HCT116 (cell line): ENCODE results near the gene S100A10. TPM values are rescaled to one million over a fixed set of nuclear protein-coding genes. Genes with fewer than 3 reads are reported as not detected.

Experiments used
- ATAC-seq: fragments of 200-7000 bp; cut with Tn5 transposase; 2 replicates; pipeline ENCODE4 v1.9.1; 2020; ENCODE audit warnings: mild to moderate bottlenecking, moderate library complexity
- BruUV-seq: library from RNA; stranded (reverse); fragments of 400-500 nt; replicated peaks from 2 replicates; lab custom pipeline; 2021; lab: Mats Ljungman, UMichigan
- CTCF ChIA-PET: fragments of 300-600 bp; sonication (Branson Sonifier 250); formaldehyde crosslinking; loops from one replicate; lab custom pipeline; 2021; ENCODE audit warnings: antibody characterized with exemption; lab: Charles Lee
- POLR2A ChIA-PET: fragments of 300-600, 350-600 bp; sonication (Branson Sonifier 250); formaldehyde crosslinking; loops from one replicate; lab custom pipeline; 2021; ENCODE audit warnings: antibody characterized with exemption; lab: Charles Lee
- RAD21 ChIA-PET, 2 experiments: fragments of 300-600 bp; sonication (Branson Sonifier 250); formaldehyde crosslinking; loops; one replicate each; lab custom pipeline; 2023; ENCODE audit warnings: low total read pairs in 2 of 2; ENCODE audit not compliant: uncharacterized antibody in 2 of 2, unreplicated experiment in 2 of 2, low non-redundant PET in 1 of 2; lab: Charles Lee
- DNase-seq: peaks from one replicate; pipeline ENCODE4 v3.0.0-alpha.2; 2010; ENCODE audit warnings: low read depth, low spot score
- H2AFZ ChIP-seq: fragments of 200-600 bp; shearing (Covaris generic), sonication (generic); 2 replicates; pipeline ENCODE4 v1.6.1; 2017; ENCODE audit warnings: low read depth, mixed run types, mixed read lengths, antibody characterized with exemption, low read length; ENCODE audit not compliant: poor library complexity, severe bottlenecking
- H3K27ac ChIP-seq: 2 replicates; pipeline ENCODE4 v1.5.1; 2012; ENCODE audit warnings: low read depth, low read length
- H3K27me3 ChIP-seq: fragments of 200-600 bp; sonication (generic); 2 replicates; pipeline ENCODE4 v1.6.1; 2016; ENCODE audit warnings: mixed run types, low read length, mixed read lengths; ENCODE audit not compliant: insufficient read depth
- H3K36me3 ChIP-seq, 2 experiments: fragments of 200-500 bp in 1 of 2; fragments of 200-600 bp in 1 of 2; sonication (Bioruptor generic) in 1 of 2; sonication (generic) in 1 of 2; 2 replicates each; pipeline versions ENCODE4 v1.5.1 to v1.6.1; 2014 to 2016; ENCODE audit warnings: low read length in 2 of 2, inconsistent platforms in 1 of 2, mixed read lengths in 1 of 2, mixed run types in 1 of 2; ENCODE audit not compliant: insufficient read depth in 2 of 2, control insufficient read depth in 1 of 2
- H3K4me1 ChIP-seq, 2 experiments: fragments of 200-600 bp in 1 of 2; sonication (generic) in 1 of 2; 2 replicates each; pipeline versions ENCODE4 v1.5.1 to v1.6.1; 2012 to 2017; ENCODE audit warnings: low read length in 2 of 2, inconsistent platforms in 1 of 2, mild to moderate bottlenecking in 1 of 2, mixed read lengths in 1 of 2, mixed run types in 1 of 2, moderate library complexity in 1 of 2; ENCODE audit not compliant: insufficient read depth in 2 of 2, control insufficient read depth in 1 of 2
- H3K4me2 ChIP-seq: fragments of 200-600 bp; sonication (generic); 2 replicates; pipeline ENCODE4 v1.6.1; 2017; ENCODE audit warnings: mixed run types, low read length, mixed read lengths
- H3K4me3 ChIP-seq, 2 experiments: fragments of 200-600 bp in 1 of 2; sonication (generic) in 1 of 2; replicated peaks in 1 of 2; 2 replicates each; pipeline ENCODE4 v1.5.1; 2011 to 2016; ENCODE audit warnings: low read length in 2 of 2, control low read depth in 1 of 2, low read depth in 1 of 2, mild to moderate bottlenecking in 1 of 2, mixed read lengths in 1 of 2, mixed run types in 1 of 2
- H3K79me2 ChIP-seq: fragments of 200-600 bp; sonication (generic); 2 replicates; pipeline ENCODE4 v1.6.1; 2017; ENCODE audit warnings: mild to moderate bottlenecking, mixed run types, low read length, moderate library complexity, mixed read lengths; ENCODE audit not compliant: insufficient read depth
- H3K9ac ChIP-seq: fragments of 200-600 bp; sonication (generic); 2 replicates; pipeline ENCODE4 v1.6.1; 2016; ENCODE audit warnings: low read length, mixed read lengths
- H3K9me2 ChIP-seq: fragments of 200-600 bp; sonication (generic), shearing (Covaris generic); 2 replicates; pipeline ENCODE4 v1.6.1; 2017; ENCODE audit warnings: mixed run types, mild to moderate bottlenecking, moderate library complexity; ENCODE audit not compliant: insufficient read depth
- H3K9me3 ChIP-seq, 2 experiments: fragments of 200-500 bp in 1 of 2; fragments of 200-600 bp in 1 of 2; sonication (Bioruptor generic) in 1 of 2; sonication (generic) in 1 of 2; 2 replicates each; pipeline ENCODE4 v1.6.1; 2014 to 2017; ENCODE audit warnings: low read length in 2 of 2, mixed read lengths in 2 of 2, inconsistent platforms in 1 of 2, low read depth in 1 of 2, mild to moderate bottlenecking in 1 of 2, mixed run types in 1 of 2, moderate library complexity in 1 of 2; ENCODE audit not compliant: control insufficient read depth in 1 of 2, insufficient read depth in 1 of 2
- H4K20me1 ChIP-seq: fragments of 200-600 bp; sonication (generic), shearing (Covaris generic); 2 replicates; pipeline ENCODE4 v1.6.1; 2017; ENCODE audit warnings: mixed run types, mild to moderate bottlenecking, moderate library complexity; ENCODE audit not compliant: insufficient read depth
- CBX3 ChIP-seq: IDR thresholded peaks from 2 replicates; pipeline ENCODE4 v1.6.1; 2012; ENCODE audit warnings: low read depth
- CEBPB ChIP-seq: IDR thresholded peaks from 2 replicates; pipeline ENCODE4 v1.6.1; 2012; ENCODE audit warnings: low read depth
- ELF1 ChIP-seq: IDR thresholded peaks from 2 replicates; pipeline ENCODE4 v1.6.1; 2012; ENCODE audit warnings: low read depth, borderline replicate concordance
- EZH2 ChIP-seq: fragments of 200-600 bp; sonication (generic); IDR thresholded peaks from 2 replicates; pipeline ENCODE4 v1.6.1; 2017; ENCODE audit warnings: antibody characterized with exemption, mixed run types
- JUND ChIP-seq: IDR thresholded peaks from 2 replicates; pipeline ENCODE4 v1.6.1; 2012
- MAX ChIP-seq: IDR thresholded peaks from 2 replicates; pipeline ENCODE4 v1.6.1; 2012
- POLR2AphosphoS5 ChIP-seq: IDR thresholded peaks from 2 replicates; pipeline ENCODE4 v1.6.1; 2011; ENCODE audit warnings: mild to moderate bottlenecking, low read depth, low read length, moderate library complexity
- REST ChIP-seq: IDR thresholded peaks from 2 replicates; pipeline ENCODE4 v1.6.1; 2012; ENCODE audit warnings: low read depth
- SP1 ChIP-seq: IDR thresholded peaks from 2 replicates; pipeline ENCODE4 v1.6.1; 2012; ENCODE audit warnings: low read depth
- YY1 ChIP-seq: IDR thresholded peaks from 2 replicates; pipeline ENCODE4 v1.6.1; 2011; ENCODE audit warnings: low read length, low read depth, moderate library complexity, mild to moderate bottlenecking; ENCODE audit not compliant: insufficient replicate concordance; ENCODE audit errors: extremely low read depth
- intact Hi-C: fragments of 100-400 bp; cut with micrococcal nuclease; formaldehyde crosslinking; loops from 2 replicates; pipeline ENCODE4 v1.10.0; 2022
- total RNA-seq: library from RNA; stranded (reverse); gene quantifications from one replicate; pipeline ENCODE4 v1.2.1, GENCODE V29; 2021; ENCODE audit not compliant: unreplicated experiment

Gene S100A10
- total RNA-seq, 1 experiment from 2014 or later: 340 TPM

- TF ChIP-seq CBX3 (0 out of 2 replicates have a peak, but pooled peaks have one; percentile 37), SP1 (peak; percentile 78), EZH2 (no peak), CEBPB (no peak; the same call in 1 of the 2 replicates), REST (no peak), POLR2AphosphoS5 (no peak), YY1 (peak; percentile 20), JUND (peak; percentile 70), MAX (no peak)
Observed at GRCh38 chr1:151976858-151977257, 16.8 kb downstream of the S100A10 start (continued).

- Histone ChIP-seq H3K4me3 (no peak overlapping the region), H3K4me1 (peaks cover 61 to 86% of the 10 kb centered on the region in 2 experiments), H3K27me3 (no peaks in the 10 kb centered on the region), H3K9ac (no peak overlapping the region), H3K9me3 (no peaks in the 10 kb centered on the region), H3K9me2 (no peaks in the 10 kb centered on the region), H3K79me2 (no peaks in the 10 kb centered on the region), H2AFZ (no peak overlapping the region), H3K4me2 (0 out of 2 replicates have a peak overlapping the region, but pooled peaks have one; percentile 3), H4K20me1 (no peaks in the 10 kb centered on the region), H3K27ac (no peak overlapping the region), H3K36me3 (peaks cover 0 to 6% of the 10 kb centered on the region in 2 experiments; a peak in 2 of 4 replicates)
- intact Hi-C loops: no loop called here
- ChIA-PET RAD21 (interaction anchor here in 1 of 2 experiments (0.6 to 1.3 kb wide), 2 partner anchors 8 to 21 kb away, joined by 3 to 4 read pairs; no protein-coding TSS in a partner anchor), POLR2A (interaction anchor here (0.6 to 1.9 kb wide), 4 partner anchors 8 to 459 kb away, joined by 3 to 7 read pairs (median 4); no protein-coding TSS in a partner anchor), CTCF (interaction anchor here (0.8 to 3.6 kb wide), 5 partner anchors 8 to 59 kb away, joined by 3 to 22 read pairs (median 3); no protein-coding TSS in a partner anchor)
- BruUV-seq: no TSS peak
- TF ChIP-seq REST: no peak
- TF ChIP-seq ELF1: no peak
- TF ChIP-seq YY1: no peak
- ATAC-seq: no peak
- DNase-seq: no peak
Observed at GRCh38 chr1:151976015-151976343, 17.7 kb downstream of the S100A10 start.
